ENCODE results near the gene PLCL1.
"Not testable (repeated sequence)": the region's sequence is repeated elsewhere in the genome, so short reads cannot be mapped to it uniquely, and the experiment has no call there.

Gene PLCL1

GRCh38 chr2:198006733-198007132, 202.3 kb downstream of the PLCL1 start:
- DNase-seq = no peak

- DNase-seq = no peak
Measured at GRCh38 chr2:198008230-198008629, 203.8 kb downstream of the PLCL1 start.

- no peak for DNase-seq
Measured at GRCh38 chr2:198012025-198012424, 207.6 kb downstream of the PLCL1 start.

- no peak for DNase-seq
Measured at GRCh38 chr2:198016243-198016642, 211.8 kb downstream of the PLCL1 start.

- no peak for DNase-seq
Measured at GRCh38 chr2:198017068-198017467, 212.7 kb downstream of the PLCL1 start.

GRCh38 chr2:198028955-198029354, 224.6 kb downstream of the PLCL1 start:
- no peak for DNase-seq

GRCh38 chr2:198029576-198029975, 225.2 kb downstream of the PLCL1 start:
- DNase-seq = not testable (repeated sequence)

- no peak for DNase-seq
Measured at GRCh38 chr2:198033626-198034025, 229.2 kb downstream of the PLCL1 start.

- DNase-seq = no peak
Measured at GRCh38 chr2:198036029-198036879, 231.9 kb downstream of the PLCL1 start.

- no peak for DNase-seq
Measured at GRCh38 chr2:198040835-198041234, 236.4 kb downstream of the PLCL1 start.

- DNase-seq = no peak
Measured at GRCh38 chr2:198042189-198042588, 237.8 kb downstream of the PLCL1 start.

- no peak for DNase-seq
Measured at GRCh38 chr2:198044777-198045176, 240.4 kb downstream of the PLCL1 start.

- DNase-seq = no peak
Measured at GRCh38 chr2:198045227-198045626, 240.8 kb downstream of the PLCL1 start.

GRCh38 chr2:198052741-198053140, 248.3 kb downstream of the PLCL1 start:
- DNase-seq = no peak

- no peak for DNase-seq
Measured at GRCh38 chr2:198053148-198053547, 248.8 kb downstream of the PLCL1 start.

GRCh38 chr2:198053776-198054175, 249.4 kb downstream of the PLCL1 start:
- DNase-seq = no peak

- peak in 1 of 2 experiments; percentile 2 for DNase-seq
Measured at GRCh38 chr2:198054299-198054698, 249.9 kb downstream of the PLCL1 start.

GRCh38 chr2:198055716-198056115, 251.3 kb downstream of the PLCL1 start:
- DNase-seq = no peak

GRCh38 chr2:198056836-198057235, 252.4 kb downstream of the PLCL1 start:
- no peak for DNase-seq

GRCh38 chr2:198059800-198060199, 255.4 kb downstream of the PLCL1 start:
- no peak for DNase-seq

- DNase-seq = no peak
Measured at GRCh38 chr2:198060277-198060676, 255.9 kb downstream of the PLCL1 start.

- no peak for DNase-seq
Measured at GRCh38 chr2:198062826-198063225, 258.4 kb downstream of the PLCL1 start.

GRCh38 chr2:198063242-198063641, 258.8 kb downstream of the PLCL1 start:
- DNase-seq = no peak

- DNase-seq = no peak
Measured at GRCh38 chr2:198065322-198065721, 260.9 kb downstream of the PLCL1 start.

- no peak for DNase-seq
Measured at GRCh38 chr2:198066597-198066996, 262.2 kb downstream of the PLCL1 start.
